Smooth muscle cell (in vitro differentiated cells): ENCODE measurements around the gene SIX4. TPM values are rescaled to one million over a fixed set of nuclear protein-coding genes. Genes with fewer than 3 reads are reported as not detected.

Source experiments
- DNase-seq: peaks from one replicate; lab custom pipeline; 2025; ENCODE audit not compliant: unreplicated experiment; lab: John Stamatoyannopoulos, UW
- H2AFZ ChIP-seq: fragments of 200-600 bp; sonication (generic); 2 replicates; pipeline ENCODE4 v1.6.0; 2016; ENCODE audit warnings: antibody characterized with exemption, low read depth, mild to moderate bottlenecking
- H3F3A ChIP-seq: fragments of 200-600 bp; sonication (generic); 2 replicates; pipeline ENCODE4 v1.6.0; 2017; ENCODE audit warnings: antibody characterized with exemption, low read depth
- H3K27ac ChIP-seq: fragments of 200-600 bp; sonication (generic); 2 replicates; pipeline ENCODE4 v1.5.1; 2016; ENCODE audit warnings: low read depth, mild to moderate bottlenecking
- H3K27me3 ChIP-seq: fragments of 200-600 bp; sonication (generic); 2 replicates; pipeline ENCODE4 v1.6.1; 2016; ENCODE audit warnings: low read depth, mild to moderate bottlenecking
- H3K36me3 ChIP-seq: fragments of 200-600 bp; sonication (generic); 2 replicates; pipeline ENCODE4 v1.5.1; 2016; ENCODE audit warnings: low read depth
- H3K4me1 ChIP-seq: fragments of 200-600 bp; sonication (generic); 2 replicates; pipeline ENCODE4 v1.5.1; 2016; ENCODE audit warnings: low read depth
- H3K4me2 ChIP-seq: fragments of 200-600 bp; sonication (generic); 2 replicates; pipeline ENCODE4 v1.6.0; 2016; ENCODE audit warnings: mild to moderate bottlenecking
- H3K4me3 ChIP-seq: fragments of 200-600 bp; sonication (generic); 2 replicates; pipeline ENCODE4 v1.5.1; 2016; ENCODE audit warnings: mild to moderate bottlenecking
- H3K79me2 ChIP-seq: fragments of 200-600 bp; sonication (generic); 2 replicates; pipeline ENCODE4 v1.6.0; 2016; ENCODE audit warnings: low read depth, mild to moderate bottlenecking
- H3K9ac ChIP-seq: fragments of 200-600 bp; sonication (generic); 2 replicates; pipeline ENCODE4 v1.6.0; 2016; ENCODE audit warnings: low read depth
- H3K9me3 ChIP-seq: fragments of 200-600 bp; sonication (generic); replicated peaks from 2 replicates; pipeline ENCODE4 v1.5.1; 2016; ENCODE audit warnings: low read depth
- H4K20me1 ChIP-seq: fragments of 200-600 bp; sonication (generic); 2 replicates; pipeline ENCODE4 v1.6.0; 2016; ENCODE audit warnings: low read depth
- CTCF ChIP-seq: fragments of 200-600 bp; sonication (generic); IDR thresholded peaks from 2 replicates; pipeline ENCODE4 v1.5.1; 2017; ENCODE audit warnings: borderline replicate concordance, mild to moderate bottlenecking, antibody characterized with exemption; ENCODE audit not compliant: insufficient read depth, poor library complexity, severe bottlenecking
- WGBS: methylation state at CpG from one replicate; pipeline ENCODE4 v1.1.7; 2016; ENCODE audit warnings: low lambda C conversion rate; 5-methylcytosine and 5-hydroxymethylcytosine counted together
- polyA plus RNA-seq: library from polyadenylated mRNA; unstranded; fragments of >200 nt; fragmentation: Nextera tagmentation; extraction: Ambion mirVana; gene quantifications from 2 replicates; pipeline ENCODE4 v1.2.1, GENCODE V29; 2016
- total RNA-seq: library from RNA; depleted of rRNA; stranded (reverse); fragments of >200 nt; gene quantifications from 2 replicates; pipeline ENCODE4 v1.2.3, GENCODE V29; 2014

The SIX4 gene
- total and polyA plus RNA-seq, 2 experiments from 2014 or later = 2.1 to 13.3 TPM

- H3K27me3 ChIP-seq = no peaks in the 10 kb centered on the region
- no peak for TF ChIP-seq CTCF
- no peak overlapping the region for H3K27ac ChIP-seq
- H3K79me2 ChIP-seq = peaks cover 74% of the 10 kb centered on the region
- no peaks in the 10 kb centered on the region for H3K4me1 ChIP-seq
- H4K20me1 ChIP-seq = peaks cover 97% of the 10 kb centered on the region
- no peaks in the 10 kb centered on the region for H3F3A ChIP-seq
- no peak overlapping the region for H2AFZ ChIP-seq
- no peak for DNase-seq
- no peak overlapping the region for H3K9ac ChIP-seq
- WGBS = 32% methylated on average over 3 of the region's 3 CpGs
- H3K9me3 ChIP-seq = no peaks in the 10 kb centered on the region
- H3K4me2 ChIP-seq = no peak overlapping the region
- H3K36me3 ChIP-seq = no peaks in the 10 kb centered on the region
- H3K4me3 ChIP-seq = no peak overlapping the region
Observed at GRCh38 chr14:60760644-60761364, 36.7 kb upstream of the SIX4 start.

DNA sequence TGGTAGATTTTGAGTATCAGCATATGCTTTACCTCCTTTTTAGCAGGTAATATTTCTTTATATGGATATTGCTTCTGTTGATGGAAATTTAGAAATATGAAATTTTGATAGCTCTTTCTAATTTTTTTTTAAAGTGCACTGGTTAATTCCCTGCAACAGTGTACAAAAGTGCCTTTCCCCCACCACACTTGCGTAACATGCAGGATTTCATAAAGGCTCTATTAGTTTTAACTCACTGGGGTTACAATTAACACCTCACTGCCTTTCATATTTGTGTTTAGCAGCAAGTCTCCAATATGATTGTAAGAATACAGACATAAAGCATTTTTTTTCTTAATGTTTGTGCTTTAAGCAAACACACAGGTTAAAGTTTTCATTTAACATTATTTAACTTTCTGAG is 36.1 kb upstream of the SIX4 start:
- no peak overlapping the region for H2AFZ ChIP-seq
- H4K20me1 ChIP-seq = peaks cover 99% of the 10 kb centered on the region
- no peaks in the 10 kb centered on the region for H3K27me3 ChIP-seq
- H3F3A ChIP-seq = no peaks in the 10 kb centered on the region
- no peak for DNase-seq
- H3K9ac ChIP-seq = no peak overlapping the region
- H3K79me2 ChIP-seq = peaks cover 75% of the 10 kb centered on the region
- no peaks in the 10 kb centered on the region for H3K36me3 ChIP-seq
- no peaks in the 10 kb centered on the region for H3K4me1 ChIP-seq
- H3K27ac ChIP-seq = no peak overlapping the region
- no peak overlapping the region for H3K4me3 ChIP-seq
- no peaks in the 10 kb centered on the region for H3K9me3 ChIP-seq
- 92% methylated on average over 1 of the region's 1 CpG for WGBS
- H3K4me2 ChIP-seq = no peak overlapping the region
- no peak for TF ChIP-seq CTCF

DNA sequence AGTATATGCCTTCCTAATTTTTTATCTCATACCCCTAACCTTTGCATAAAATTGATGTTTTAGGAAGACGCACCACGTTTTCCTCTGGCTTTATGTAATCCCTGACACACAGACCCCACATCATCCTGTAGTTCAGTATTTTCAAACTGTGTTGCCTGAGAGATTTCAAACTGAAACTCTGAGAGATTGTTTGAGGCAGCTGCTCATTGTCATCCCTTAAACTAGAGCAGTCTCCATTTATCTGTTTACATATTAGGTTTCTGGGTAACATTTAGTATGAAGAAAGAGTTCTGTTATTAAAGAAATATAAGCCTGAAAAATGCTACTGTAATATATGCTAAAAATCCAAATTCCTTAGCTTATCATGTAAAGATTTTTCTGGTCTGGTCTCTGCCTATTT is 34.7 kb upstream of the SIX4 start:
- TF ChIP-seq CTCF = no peak
- no peaks in the 10 kb centered on the region for H3F3A ChIP-seq
- no peaks in the 10 kb centered on the region for H3K27me3 ChIP-seq
- WGBS = 61% methylated on average over 2 of the region's 2 CpGs
- no peak overlapping the region for H3K9ac ChIP-seq
- no peak overlapping the region for H3K4me2 ChIP-seq
- peaks cover 70% of the 10 kb centered on the region for H3K79me2 ChIP-seq
- H2AFZ ChIP-seq = no peak overlapping the region
- H3K4me1 ChIP-seq = no peaks in the 10 kb centered on the region
- no peaks in the 10 kb centered on the region for H3K36me3 ChIP-seq
- H4K20me1 ChIP-seq = peaks cover 97% of the 10 kb centered on the region
- H3K4me3 ChIP-seq = no peak overlapping the region
- no peaks in the 10 kb centered on the region for H3K9me3 ChIP-seq
- no peak overlapping the region for H3K27ac ChIP-seq
- no peak for DNase-seq

GRCh38 chr14:60757567-60758002 is 33.4 kb upstream of the SIX4 start:
- no peak for TF ChIP-seq CTCF
- H3K4me3 ChIP-seq = no peak overlapping the region
- H3K79me2 ChIP-seq = peaks cover 71% of the 10 kb centered on the region
- WGBS = 79% methylated on average over 1 of the region's 1 CpG
- no peak for DNase-seq
- peak overlapping the region; percentile 2 for H3K27ac ChIP-seq
- no peaks in the 10 kb centered on the region for H3K9me3 ChIP-seq
- peaks cover 97% of the 10 kb centered on the region for H4K20me1 ChIP-seq
- no peak overlapping the region for H3K4me2 ChIP-seq
- no peaks in the 10 kb centered on the region for H3K27me3 ChIP-seq
- no peaks in the 10 kb centered on the region for H3F3A ChIP-seq
- H3K4me1 ChIP-seq = no peaks in the 10 kb centered on the region
- no peaks in the 10 kb centered on the region for H3K36me3 ChIP-seq
- no peak overlapping the region for H3K9ac ChIP-seq
- H2AFZ ChIP-seq = no peak overlapping the region
